ENCODE results near the gene XIRP1. TPM values are rescaled to one million over a fixed set of nuclear protein-coding genes. Genes with fewer than 3 reads are reported as not detected.

Gene XIRP1
- total RNA-seq, 1 experiment from 2014 or later: not detected

DNA sequence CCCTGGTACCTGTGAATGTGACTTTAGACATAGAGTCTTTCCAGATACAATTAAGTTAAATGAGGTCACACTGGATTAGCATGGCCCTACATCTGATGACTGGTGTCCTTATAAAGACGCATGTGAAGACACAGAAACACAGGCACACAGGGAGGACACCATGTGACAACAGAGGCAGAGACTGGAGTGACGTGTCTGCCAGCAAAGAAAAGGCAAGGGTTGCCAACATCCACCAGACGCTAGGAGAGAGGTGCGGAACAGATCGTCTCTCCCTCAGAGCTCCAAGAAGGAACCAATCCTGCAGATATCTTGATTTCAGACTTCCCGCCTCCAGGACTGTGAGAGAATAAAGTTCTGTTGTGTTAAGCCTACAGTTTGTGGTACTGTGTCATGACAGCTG, 44.6 kb upstream of the XIRP1 start:
- Histone ChIP-seq H3K27ac (ENCODE audit: low read length) (no peak overlapping the region), H3K9me3 (ENCODE audit: control insufficient read depth, insufficient read depth, low read depth, low read length) (no peaks in the 10 kb centered on the region), H3K4me3 (ENCODE audit: low read depth in 2 of 2, low read length in 2 of 2) (no peak overlapping the region), H3K4me1 (ENCODE audit: control insufficient read depth, insufficient read depth, low read length) (no peaks in the 10 kb centered on the region), H3K36me3 (ENCODE audit: control insufficient read depth, insufficient read depth, low read length) (no peaks in the 10 kb centered on the region), H3K27me3 (ENCODE audit: control insufficient read depth, insufficient read depth, low read length) (no peaks in the 10 kb centered on the region)
- CTCF ChIA-PET: no interaction called here
- no TSS peak for BruUV-seq (replicated peaks)
- TF ChIP-seq SIN3A (IDR thresholded peaks at IDR 0.05; ENCODE audit: borderline replicate concordance, insufficient read depth, low read depth, low read length) (no peak), POLR2AphosphoS5 (IDR thresholded peaks at IDR 0.05; ENCODE audit: low read depth, low read length) (no peak), TCF7L2 (IDR thresholded peaks at IDR 0.05; ENCODE audit: low read depth, low read length) (no peak)
- TF ChIP-seq, protein P1, sequence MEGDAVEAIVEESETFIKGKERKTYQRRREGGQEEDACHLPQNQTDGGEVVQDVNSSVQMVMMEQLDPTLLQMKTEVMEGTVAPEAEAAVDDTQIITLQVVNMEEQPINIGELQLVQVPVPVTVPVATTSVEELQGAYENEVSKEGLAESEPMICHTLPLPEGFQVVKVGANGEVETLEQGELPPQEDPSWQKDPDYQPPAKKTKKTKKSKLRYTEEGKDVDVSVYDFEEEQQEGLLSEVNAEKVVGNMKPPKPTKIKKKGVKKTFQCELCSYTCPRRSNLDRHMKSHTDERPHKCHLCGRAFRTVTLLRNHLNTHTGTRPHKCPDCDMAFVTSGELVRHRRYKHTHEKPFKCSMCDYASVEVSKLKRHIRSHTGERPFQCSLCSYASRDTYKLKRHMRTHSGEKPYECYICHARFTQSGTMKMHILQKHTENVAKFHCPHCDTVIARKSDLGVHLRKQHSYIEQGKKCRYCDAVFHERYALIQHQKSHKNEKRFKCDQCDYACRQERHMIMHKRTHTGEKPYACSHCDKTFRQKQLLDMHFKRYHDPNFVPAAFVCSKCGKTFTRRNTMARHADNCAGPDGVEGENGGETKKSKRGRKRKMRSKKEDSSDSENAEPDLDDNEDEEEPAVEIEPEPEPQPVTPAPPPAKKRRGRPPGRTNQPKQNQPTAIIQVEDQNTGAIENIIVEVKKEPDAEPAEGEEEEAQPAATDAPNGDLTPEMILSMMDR (IDR thresholded peaks at IDR 0.05): no peak
- TF ChIP-seq, protein P2, sequence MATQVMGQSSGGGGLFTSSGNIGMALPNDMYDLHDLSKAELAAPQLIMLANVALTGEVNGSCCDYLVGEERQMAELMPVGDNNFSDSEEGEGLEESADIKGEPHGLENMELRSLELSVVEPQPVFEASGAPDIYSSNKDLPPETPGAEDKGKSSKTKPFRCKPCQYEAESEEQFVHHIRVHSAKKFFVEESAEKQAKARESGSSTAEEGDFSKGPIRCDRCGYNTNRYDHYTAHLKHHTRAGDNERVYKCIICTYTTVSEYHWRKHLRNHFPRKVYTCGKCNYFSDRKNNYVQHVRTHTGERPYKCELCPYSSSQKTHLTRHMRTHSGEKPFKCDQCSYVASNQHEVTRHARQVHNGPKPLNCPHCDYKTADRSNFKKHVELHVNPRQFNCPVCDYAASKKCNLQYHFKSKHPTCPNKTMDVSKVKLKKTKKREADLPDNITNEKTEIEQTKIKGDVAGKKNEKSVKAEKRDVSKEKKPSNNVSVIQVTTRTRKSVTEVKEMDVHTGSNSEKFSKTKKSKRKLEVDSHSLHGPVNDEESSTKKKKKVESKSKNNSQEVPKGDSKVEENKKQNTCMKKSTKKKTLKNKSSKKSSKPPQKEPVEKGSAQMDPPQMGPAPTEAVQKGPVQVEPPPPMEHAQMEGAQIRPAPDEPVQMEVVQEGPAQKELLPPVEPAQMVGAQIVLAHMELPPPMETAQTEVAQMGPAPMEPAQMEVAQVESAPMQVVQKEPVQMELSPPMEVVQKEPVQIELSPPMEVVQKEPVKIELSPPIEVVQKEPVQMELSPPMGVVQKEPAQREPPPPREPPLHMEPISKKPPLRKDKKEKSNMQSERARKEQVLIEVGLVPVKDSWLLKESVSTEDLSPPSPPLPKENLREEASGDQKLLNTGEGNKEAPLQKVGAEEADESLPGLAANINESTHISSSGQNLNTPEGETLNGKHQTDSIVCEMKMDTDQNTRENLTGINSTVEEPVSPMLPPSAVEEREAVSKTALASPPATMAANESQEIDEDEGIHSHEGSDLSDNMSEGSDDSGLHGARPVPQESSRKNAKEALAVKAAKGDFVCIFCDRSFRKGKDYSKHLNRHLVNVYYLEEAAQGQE (IDR thresholded peaks at IDR 0.05; ENCODE audit: insufficient read depth in 1 of 2, low read depth in 2 of 2, low read length in 1 of 2): no peak
- in situ Hi-C loops (cut with HindIII; ENCODE audit: low pct_unique_long_range_greater_than_20kb, low sequenced_read_pairs): no loop called here
- intact Hi-C loops (cut with micrococcal nuclease; ENCODE audit: unreplicated experiment): no loop called here
- DNase-seq (ENCODE audit: low read depth, low spot score) (no peak), ATAC-seq (no peak)
- POLR2A ChIA-PET: no interaction called here

DNA sequence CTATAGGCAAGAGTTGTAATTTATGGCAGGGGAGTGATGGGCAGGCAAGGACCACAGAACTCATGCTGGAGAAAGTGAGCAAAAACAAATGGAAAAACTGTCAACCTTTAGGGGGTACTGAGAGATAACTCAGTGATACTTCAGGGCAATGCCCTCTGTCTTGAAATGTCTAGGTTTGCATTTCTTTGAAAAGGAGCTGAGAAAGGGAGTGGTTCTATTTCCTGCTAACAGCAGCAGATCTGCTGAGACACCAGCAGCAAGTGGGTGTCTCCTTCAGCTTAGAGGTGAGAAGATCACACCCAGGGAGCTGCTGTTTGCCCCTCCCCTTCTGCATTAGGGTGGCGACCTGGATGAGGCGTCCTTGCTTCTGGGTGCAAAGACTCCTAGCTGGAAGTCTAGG, 42.3 kb upstream of the XIRP1 start:
- ATAC-seq (no peak), DNase-seq (ENCODE audit: low read depth, low spot score) (no peak)
- Histone ChIP-seq H3K36me3 (ENCODE audit: control insufficient read depth, insufficient read depth, low read length) (no peaks in the 10 kb centered on the region), H3K27me3 (ENCODE audit: control insufficient read depth, insufficient read depth, low read length) (no peaks in the 10 kb centered on the region), H3K9me3 (ENCODE audit: control insufficient read depth, insufficient read depth, low read depth, low read length) (no peaks in the 10 kb centered on the region), H3K4me1 (ENCODE audit: control insufficient read depth, insufficient read depth, low read length) (no peaks in the 10 kb centered on the region), H3K27ac (ENCODE audit: low read length) (no peak overlapping the region), H3K4me3 (ENCODE audit: low read depth in 2 of 2, low read length in 2 of 2) (no peak overlapping the region)
- no TSS peak for BruUV-seq (replicated peaks)
- ChIA-PET CTCF (no interaction called here), POLR2A (no interaction called here)
- in situ Hi-C loops (cut with HindIII; ENCODE audit: low pct_unique_long_range_greater_than_20kb, low sequenced_read_pairs): no loop called here
- TF ChIP-seq SIN3A (IDR thresholded peaks at IDR 0.05; ENCODE audit: borderline replicate concordance, insufficient read depth, low read depth, low read length): no peak
- no peak for TF ChIP-seq TCF7L2 (IDR thresholded peaks at IDR 0.05; ENCODE audit: low read depth, low read length)
- TF ChIP-seq, protein P1 (IDR thresholded peaks at IDR 0.05): no peak
- TF ChIP-seq POLR2AphosphoS5 (IDR thresholded peaks at IDR 0.05; ENCODE audit: low read depth, low read length): no peak
- TF ChIP-seq, protein P2 (IDR thresholded peaks at IDR 0.05; ENCODE audit: insufficient read depth in 1 of 2, low read depth in 2 of 2, low read length in 1 of 2): no peak
- intact Hi-C loops (cut with micrococcal nuclease; ENCODE audit: unreplicated experiment): no loop called here

Measured in Panc1 (cell line).